NK-92 treated with Interleukin-12 subunit alpha and Interleukin-12 subunit beta, amount 100 ng/mL, for 24 hours (cell line): ENCODE data around the gene MARK1.

Experiments used
- DNase-seq: peaks from one replicate; lab custom pipeline; 2025; lab: John Stamatoyannopoulos, UW

The MARK1 gene

DNA sequence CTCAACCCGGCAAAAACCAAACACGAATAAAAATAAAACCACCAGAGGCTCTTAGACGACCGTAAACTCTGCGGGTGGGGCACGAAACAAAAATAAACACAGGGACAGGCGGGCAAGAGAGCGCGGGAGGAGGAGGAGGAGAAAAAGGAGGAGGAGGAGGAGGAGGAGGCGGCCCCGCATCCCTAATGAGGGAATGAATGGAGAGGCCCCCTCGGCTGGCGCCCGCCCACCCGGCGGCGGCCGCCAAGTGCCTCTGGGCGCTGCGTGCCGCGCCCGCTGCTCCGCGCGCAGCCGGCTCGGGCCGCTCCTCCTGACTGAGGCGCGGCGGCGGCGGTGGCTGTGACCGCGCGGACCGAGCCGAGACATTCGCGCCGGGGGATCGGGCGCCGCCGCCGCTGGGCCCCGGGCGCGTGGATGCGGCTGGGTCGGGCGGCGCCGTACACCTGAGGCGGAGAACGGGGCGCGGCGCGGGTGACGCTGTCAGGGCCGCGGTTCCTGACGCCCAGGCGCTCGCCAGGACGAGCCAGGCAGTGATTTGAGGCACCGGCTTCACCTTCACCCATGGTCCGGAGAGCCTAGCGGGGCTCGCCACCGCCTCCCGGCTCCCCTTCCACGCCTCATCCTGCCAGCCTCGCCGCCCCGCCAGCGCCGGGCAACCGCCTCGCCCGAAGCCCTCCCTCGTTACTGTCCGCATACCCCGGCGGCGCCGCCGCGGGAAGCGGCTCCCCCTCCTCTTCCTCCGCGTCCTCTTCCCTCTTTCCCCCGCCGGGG, at the start of gene MARK1:
TSS of gene MARK1 (plus strand) at position 229 of the 771 bp plus-strand sequence. CDS start 687 bp downstream, outside the sequence.
- no peak for DNase-seq

DNA sequence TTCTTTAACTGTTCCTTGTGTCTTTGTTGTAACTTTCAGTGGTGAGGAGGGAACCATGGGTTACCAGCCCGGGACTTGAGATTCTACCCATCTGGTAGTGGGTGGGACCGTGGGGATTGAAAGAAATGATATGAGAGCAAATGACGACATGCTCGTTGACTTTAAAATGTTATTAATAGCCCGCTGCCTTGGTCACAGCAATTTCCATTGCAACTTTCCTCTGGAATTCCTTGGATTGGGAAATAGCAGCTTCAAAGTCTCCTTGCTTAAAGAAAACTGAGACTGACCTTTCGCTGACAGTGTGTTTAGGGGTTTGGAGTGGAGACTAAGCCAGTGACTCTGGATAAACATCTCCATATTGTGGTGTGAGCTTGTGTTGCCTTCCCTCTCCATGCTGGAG, 44.2 kb upstream of the MARK1 start:
- no peak for DNase-seq

DNA sequence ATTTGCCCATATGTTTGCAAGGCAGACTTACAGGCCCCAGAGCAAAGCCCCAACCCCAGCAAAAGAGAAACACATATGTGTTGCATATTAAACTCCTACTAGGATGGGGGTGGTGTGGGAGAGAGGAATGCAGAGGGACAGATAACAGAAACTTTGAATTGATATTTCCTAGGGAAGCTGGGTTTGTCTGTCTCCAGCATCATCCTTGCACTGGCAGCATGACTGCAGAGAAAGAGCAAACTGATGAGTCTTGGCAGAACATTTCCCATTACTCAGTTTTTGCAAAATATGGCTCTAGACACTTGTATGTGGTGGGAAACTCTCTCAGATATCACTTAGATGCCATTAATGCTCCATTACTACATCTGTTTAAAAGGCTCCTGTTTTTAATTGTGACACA, 43.8 kb upstream of the MARK1 start:
- no peak for DNase-seq

DNA sequence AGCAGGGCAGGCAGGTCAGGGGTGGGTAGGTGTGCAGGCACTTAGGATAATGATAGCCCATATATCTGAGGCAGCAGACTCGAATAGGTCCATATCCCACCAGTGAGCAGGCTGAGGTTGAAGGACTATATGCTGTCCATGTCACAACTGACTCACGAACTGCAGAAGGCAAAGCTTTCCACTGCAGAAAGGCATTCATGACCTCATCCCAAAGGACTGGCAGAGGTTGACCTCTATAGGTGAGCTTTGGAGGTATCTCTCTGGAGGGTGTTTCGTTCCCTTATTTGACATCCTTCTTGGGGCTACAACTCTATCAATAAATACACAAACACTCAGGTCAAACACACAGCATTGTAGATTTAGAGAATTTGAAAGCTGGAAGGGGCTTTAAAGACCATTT, 42.8 kb upstream of the MARK1 start:
- DNase-seq = no peak

DNA sequence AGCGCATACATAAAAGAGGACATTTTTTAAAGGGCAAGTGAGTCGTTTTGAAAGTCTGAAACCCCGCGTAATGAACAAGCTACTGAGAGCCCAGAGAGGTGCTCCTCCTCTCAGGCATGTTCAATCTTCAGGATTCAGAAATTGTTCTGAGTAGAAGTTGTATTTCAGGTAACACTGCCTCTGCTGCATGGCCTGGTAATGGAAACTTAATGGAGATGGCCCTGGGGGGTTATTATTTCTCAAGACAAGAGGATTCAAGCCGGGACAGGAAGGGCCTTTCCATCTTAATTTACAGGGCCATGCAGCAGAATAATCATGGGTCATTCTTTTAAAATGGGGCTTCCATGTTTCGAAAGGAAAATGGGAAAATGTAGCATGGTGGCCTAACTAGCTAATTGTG, 42.1 kb upstream of the MARK1 start:
- DNase-seq = no peak

DNA sequence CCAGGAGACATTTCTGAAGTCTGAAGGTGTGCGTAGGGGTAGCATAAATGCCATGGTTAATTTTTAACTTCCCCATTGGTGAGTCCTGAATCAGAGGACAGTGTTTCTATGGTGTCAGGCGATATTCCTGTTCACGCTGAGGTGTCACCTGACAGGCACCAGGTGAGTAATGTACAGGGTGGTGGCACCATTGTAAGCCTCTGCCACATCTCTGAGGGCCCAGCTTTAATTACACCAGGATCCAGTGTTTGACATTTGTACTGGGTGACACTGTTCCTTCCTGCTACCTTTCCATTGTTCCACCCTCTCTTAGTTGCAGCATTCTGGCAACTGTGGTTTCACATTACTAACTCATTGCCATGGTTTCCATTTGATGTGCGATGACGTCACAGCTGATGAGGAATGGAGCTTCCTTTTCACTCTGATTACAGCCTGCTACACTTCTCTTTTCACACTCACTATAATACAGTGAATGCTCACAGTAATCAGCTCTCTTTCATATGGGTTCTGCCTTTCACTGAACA, 40.6 kb upstream of the MARK1 start:
- no peak for DNase-seq

DNA sequence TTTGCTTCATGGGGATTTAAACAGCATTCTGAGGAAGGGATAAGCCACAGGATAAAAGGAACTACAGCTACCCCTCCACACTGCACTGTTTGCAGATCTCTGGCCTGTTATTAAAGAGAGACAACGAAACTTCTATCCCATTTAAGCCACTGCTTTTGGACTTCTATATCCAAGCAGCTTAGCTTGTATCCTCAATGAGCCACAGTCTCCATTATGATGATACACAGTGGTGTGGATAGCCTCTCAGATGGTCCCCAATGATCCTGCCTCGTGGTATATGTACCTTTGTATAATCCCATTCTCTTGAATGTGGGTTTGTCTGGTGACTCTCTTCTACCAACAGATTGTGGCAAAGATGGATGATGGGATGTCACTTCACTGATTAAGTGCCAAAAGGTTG, 36.0 kb upstream of the MARK1 start:
- no peak for DNase-seq

DNA sequence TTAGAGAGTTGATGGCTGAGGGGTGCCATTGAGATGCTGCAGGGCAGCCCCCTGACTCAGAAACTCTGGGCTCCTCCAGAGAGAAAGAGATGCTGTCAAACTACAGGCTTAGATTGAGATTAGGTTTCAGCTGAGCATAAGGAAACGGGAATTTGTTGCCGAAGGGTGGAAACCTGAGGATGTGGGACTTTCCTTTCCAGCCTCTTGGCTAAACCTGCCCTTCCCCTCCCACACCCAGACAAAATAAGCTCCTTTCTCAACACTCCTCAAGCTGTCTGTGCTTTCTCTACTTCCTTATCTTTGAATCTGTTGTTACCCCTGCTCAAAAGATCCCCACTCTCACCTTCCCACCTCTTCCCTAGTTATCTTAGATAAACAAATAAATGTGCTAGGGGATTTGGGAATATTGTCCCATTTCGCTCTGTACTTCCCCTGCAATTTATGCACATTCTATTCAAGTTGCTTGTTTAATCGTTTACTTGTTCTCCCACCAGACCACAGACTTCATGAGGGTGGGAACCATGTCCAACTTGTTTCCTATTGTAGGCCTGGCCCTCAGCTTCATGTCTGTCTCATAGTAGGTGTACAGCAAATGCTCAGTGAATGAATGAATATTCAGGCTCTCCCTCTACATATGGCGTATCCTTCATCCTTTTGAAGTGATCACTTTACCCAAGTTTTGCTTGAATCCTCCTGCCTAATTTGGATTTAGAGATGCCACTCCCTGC, 30.6 kb upstream of the MARK1 start:
- no peak for DNase-seq

DNA sequence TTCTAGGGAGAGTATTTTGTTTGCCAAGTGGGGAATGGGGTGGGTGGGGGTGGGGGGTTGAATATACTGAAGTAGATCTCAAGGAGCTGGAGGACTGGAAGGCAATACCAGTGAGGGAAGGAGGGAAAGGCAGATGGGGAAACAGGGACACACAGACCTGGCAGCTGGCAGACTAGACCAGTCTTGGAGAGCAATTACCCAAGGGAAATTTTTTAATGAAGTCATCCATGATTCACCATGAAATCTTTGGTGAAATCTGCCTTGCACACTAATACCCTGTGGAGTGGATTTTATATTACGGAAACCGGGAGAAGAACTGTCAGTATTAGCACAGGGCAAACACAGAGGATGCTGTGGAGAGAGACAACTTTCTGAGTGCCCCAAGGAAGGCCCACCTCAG, 29.7 kb upstream of the MARK1 start:
- no peak for DNase-seq

DNA sequence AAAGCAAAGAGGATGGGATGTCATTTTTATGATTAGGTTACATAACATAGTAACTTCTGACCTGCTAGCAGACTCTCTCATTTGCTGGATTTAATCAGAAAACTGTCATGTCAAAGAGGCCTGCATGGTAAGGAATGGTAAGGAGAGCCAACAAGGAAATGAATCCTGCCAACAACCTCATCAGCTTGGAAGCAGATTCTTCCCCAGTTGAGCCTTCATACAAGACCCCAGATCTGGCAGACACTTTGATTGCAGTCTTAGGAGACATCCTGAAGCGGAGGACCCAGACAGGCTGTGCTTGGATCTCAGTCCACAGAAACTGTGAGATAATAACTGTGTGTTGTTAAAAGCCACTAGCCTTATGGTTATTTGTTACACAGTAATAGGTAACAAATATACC, 27.6 kb upstream of the MARK1 start:
- DNase-seq = no peak

DNA sequence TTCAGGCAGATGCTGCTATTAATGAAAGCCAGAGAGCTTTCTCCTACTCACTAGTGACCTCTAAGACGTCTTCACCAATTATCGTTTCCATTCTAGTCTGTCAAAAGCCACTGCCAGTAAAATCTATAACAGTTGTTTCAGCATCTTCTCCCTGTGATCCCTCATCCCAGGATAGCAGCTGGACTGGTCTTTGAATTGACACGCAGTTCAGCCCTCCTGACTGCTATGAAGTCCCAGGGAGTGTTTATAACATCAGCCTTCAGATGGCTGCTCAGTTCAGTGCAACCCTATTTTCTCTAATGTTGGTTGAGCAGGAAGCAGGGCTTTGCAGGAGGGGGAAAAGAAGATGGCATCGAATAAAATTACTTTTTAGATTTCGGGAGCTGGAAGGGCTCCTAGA, 23.6 kb upstream of the MARK1 start:
- DNase-seq = no peak

DNA sequence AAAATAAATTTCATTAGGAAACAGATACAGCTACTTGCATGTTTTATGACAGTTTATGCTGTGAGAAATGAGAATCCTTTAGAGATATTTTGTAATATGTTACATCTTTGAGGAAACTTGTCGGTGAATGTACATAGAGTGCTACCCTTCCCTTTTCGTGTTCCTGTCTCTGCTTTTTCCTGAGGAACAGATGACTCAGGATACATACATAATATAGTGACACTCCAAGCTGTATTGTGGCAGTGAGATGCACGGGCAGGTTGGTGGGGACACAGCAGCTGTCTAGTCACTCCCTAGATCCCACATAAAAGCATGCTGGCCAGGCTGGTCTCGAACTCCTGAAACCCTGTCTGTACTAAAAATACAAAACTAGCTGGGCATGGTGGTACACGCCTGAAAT, 20.9 kb upstream of the MARK1 start:
- DNase-seq = no peak

DNA sequence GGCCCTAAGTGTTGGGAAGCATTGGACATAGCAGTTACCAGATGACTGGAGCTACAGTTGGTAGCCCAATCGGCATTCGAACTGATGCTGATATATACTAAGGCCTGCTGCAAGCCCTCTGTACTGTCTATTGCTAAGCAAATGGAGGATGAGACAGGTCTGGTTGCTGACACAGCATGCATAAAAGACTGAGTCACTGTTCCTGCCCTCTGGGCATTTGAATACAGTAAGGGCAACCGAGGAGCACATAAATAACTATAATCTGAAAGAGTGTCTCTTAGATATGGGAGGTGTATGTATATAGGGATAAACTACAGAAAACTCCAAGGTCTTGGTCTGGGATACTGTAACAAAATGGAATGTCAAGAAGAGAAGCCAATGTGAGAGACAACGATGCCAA, 16.8 kb upstream of the MARK1 start:
- DNase-seq = no peak

DNA sequence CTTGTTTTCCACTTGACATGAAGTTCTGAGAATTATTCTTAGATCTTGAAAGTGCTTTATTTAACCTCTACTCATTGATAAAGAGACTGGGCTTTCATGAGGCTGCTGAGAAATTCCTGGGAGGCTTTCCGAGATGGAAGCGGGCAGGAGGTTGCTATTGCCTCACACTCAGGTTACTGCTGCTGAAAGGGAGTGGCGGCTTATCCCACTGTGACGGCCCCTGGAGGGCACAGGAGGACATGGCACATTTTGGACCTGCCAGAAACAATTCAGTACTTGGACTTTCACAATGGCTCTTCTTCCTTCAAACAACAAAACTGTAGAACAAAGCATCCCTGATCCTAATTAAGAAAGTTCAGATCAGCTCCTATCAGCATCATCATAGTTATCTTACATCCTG, 16.2 kb upstream of the MARK1 start:
- DNase-seq = no peak

DNA sequence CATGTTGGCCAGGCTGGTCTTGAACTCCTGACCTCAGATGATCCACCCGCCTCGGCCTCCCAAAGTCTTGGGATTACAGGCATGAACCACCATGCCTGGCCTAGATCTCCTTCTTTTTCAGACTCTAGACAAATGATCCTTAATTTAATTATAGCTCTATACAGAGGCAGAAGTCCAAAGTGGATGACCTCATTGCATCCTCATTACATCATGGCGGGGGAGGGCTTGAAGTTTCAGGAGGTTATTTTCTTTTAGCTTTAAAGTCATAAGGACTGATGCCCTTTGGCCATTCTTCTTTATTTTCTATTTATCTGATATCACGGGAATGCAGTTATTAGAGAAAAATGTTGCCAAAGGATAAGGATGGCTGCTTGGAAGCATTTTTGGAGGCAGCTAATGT, 14.1 kb upstream of the MARK1 start:
- DNase-seq = no peak

DNA sequence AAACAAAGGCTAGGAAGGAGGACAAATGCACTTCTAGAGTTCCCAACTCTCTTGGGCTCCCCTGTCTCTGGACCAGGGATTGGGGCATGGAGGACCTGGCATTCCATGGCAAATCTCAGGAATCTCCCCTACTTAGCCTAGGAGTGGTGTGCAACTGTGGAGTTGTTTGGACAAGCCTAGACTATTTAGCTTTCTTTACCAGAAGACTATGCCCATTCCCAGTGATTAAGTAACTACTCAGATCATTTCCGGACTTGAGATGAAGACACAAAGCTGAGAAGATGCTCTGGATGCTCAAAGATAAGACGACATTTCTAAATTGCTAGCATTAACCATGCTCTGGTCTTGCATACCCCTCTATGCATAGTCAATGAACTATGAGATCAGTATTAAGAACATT, 13.7 kb upstream of the MARK1 start:
- DNase-seq = no peak

DNA sequence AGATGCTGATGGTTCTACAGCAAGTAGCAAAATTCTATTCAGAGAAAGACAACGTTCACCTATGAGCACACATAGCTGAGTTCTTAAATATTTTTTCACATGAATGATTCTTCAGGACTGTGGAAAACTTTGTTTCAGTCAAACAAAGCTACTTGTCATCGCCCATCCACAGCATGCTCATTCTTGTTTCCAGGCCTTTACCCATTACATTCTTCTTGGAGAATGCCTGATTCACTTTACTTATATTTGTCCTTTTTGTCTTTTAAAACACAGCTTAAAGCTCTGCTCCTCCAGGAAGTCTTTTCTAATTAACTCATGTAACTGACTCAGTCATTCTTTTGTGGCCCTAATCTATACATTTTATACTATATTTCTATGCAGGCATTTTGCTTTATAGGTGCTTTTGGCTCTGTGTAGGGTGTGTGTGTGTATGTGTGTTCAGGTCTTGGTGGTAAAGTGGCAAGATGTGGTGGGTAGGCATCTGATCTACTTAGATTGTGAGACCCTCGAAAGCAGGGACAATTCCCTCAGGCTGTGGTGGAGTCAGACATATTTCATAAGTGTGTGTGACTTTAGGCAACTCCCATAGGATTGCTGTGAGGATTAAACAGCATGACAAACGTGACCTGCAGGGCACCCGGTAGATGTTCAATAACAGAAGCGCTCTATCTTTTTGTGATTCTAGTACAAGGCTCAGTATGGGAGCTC, 11.8 kb upstream of the MARK1 start:
- DNase-seq = no peak

DNA sequence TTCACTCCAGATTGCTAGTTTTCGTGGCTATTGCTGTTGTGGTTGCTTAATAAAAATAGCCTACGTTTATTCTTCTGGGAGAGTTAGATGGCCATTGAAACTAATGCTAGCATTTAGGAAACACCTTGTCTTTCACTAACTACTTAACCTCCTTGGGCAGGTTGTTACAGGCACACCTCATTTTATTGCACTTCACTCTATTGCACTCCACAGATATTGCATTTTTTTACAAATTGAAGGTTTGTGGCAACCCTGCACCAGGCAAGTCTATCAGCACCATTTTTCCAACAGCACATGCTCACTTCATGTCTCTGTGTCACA, 11.3 kb upstream of the MARK1 start:
- no peak for DNase-seq

DNA sequence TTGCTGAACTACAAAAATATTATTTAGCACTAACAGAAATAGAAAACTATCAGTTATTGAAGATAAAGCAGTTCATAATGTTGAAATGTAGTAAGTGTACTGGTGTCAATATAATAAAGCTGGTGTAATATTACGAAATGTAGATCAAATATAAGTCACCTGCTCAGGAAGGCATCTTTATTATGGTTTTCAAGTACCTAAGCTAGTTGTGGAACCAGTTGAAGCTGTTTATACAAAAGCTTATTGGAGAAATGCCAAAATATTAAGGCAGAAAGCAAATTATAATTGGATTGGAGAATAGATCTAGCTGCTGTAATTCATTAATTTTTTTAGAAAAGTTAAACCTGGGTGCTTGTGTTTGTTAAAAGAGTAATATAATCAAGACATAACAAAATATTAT, 6.2 kb upstream of the MARK1 start:
- DNase-seq = no peak

DNA sequence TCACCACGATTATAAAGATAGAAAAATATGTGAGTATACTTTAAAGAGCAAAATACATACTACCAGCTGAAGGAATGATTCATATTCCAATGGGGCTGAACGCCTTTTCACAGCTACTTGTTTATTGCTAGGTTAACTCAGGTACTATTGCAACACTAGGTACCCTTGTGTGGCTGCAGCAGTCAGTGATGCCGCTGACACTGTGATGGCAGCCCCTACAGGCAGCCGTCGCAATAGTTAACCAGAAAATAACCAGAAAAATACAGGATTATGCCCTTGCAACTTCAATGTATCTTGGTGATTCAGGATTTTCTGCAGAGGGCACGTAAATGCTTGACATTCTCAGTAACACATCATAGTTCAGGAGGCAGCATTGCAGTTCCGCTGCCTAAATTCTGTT, 1.6 kb upstream of the MARK1 start:
- no peak for DNase-seq

DNA sequence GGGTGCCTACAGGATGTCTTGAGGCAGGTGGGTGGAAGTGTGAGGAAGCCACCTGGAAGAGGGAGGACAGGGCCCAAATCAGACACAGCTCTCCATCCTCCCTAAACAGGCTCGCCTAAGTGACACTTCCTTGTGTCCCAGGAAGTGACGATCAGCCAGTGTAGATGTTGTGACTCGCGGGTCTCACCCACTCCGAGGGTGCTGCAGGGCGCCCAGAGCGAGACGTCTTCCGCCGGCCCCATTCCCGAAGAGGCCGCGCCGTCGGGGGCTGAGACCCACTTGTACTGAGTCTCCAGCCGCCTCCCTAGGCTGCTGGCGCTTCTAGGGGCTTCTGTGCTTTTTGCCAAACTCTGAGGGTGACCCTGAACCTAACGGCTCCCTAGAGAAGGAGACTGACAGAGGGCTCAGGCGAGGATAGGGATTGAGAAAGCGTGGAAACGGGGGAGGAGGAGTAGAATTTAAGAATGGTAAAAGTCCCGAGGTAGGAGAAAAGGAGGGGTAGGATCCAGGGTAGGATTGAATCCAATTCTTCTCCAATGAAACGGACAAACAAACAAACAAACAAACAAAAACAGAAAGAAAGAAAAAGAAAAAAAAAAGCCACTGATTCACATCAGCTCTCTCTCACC, 543 bp upstream of the MARK1 start:
- no peak for DNase-seq

DNA sequence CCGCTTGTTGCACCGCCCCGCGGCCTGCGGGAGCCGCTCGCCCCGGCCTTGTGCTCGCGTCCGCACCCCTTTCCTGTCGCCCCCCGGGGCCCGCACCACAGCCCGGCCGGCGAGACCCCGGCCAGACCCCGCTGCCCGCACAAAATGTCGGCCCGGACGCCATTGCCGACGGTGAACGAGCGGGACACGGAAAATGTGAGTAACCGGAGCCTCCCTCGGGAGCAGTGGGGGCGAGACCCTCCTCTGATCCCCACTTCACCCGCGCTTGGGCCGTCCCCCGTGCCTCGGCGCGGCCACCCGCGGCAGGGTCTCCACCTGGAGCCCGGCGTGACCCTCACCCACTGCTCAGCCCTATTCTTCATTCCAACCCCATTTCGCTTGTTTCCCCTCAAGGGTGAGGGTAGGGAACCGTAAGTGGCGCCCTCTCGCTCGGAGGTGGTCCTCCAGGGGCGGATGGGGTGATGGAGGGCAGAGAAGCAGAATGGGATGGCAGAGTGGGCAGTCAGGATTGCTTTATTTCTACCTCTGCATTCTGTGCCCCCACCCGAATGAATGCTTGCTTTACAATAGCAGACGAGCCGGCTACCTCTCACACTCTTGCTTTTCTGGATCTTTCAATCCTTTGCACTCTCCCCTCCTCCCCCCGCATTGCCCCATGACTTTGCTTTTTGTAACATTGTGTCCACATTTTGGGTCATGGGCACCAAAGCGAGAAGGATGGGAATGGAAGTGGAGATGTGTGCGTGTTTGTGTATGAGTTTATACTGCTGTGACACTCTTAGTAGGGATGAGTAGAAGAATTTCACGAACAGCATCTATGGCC, 954 bp downstream of the MARK1 start:
- DNase-seq = no peak
